Transverse colon (tissue), 3 donors: ENCODE data around the gene RAB36.

Experiments used
- POLR2A ChIP-seq: fragments of 450-650 bp; IDR thresholded peaks from one replicate; pipeline ENCODE4 v1.6.1; 2016; ENCODE audit warnings: antibody characterized with exemption, mild to moderate bottlenecking, moderate library complexity
- TF ChIP-seq, protein P1 (sequence below), 5 experiments: fragments of 200-600 bp in 3 of 5; fragments of 450-650 bp in 2 of 5; sonication (generic) in 3 of 5; IDR thresholded peaks; 1 replicate in 2 of 5; 2 replicates in 3 of 5; pipeline ENCODE4 v1.5.1; 2016 to 2017; ENCODE audit warnings: antibody characterized with exemption in 5 of 5, inconsistent platforms in 3 of 5, mild to moderate bottlenecking in 2 of 5, moderate library complexity in 1 of 5

DNA sequence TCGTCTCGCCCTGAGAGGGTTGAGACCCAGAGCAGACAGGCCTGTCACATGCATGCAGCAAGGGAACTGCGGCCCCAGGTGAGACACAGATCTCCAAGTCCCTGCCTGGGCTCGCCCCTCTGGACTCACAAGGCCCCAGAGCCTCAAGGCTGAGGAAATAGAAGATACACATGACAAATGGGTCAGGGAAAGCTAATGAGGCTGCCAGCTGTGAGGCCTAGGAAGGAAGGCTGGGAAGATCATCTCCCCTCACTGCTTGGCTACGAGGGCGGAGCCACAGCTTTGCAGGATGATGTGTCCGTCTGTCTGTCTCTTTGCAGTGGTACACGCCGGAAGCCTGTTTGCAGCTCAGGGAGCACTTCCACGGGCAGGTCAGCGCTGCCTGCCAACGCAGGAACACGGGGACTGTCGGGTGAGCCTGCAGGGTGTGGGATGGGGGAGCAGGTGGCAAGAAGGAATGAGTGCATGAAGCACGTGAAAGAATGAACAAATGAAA is 4.5 kb downstream of the RAB36 start:
- TF ChIP-seq, protein P1, sequence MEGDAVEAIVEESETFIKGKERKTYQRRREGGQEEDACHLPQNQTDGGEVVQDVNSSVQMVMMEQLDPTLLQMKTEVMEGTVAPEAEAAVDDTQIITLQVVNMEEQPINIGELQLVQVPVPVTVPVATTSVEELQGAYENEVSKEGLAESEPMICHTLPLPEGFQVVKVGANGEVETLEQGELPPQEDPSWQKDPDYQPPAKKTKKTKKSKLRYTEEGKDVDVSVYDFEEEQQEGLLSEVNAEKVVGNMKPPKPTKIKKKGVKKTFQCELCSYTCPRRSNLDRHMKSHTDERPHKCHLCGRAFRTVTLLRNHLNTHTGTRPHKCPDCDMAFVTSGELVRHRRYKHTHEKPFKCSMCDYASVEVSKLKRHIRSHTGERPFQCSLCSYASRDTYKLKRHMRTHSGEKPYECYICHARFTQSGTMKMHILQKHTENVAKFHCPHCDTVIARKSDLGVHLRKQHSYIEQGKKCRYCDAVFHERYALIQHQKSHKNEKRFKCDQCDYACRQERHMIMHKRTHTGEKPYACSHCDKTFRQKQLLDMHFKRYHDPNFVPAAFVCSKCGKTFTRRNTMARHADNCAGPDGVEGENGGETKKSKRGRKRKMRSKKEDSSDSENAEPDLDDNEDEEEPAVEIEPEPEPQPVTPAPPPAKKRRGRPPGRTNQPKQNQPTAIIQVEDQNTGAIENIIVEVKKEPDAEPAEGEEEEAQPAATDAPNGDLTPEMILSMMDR (IDR thresholded peaks at IDR 0.05): no peak
- TF ChIP-seq POLR2A: no peak
